Endodermal cell (in vitro differentiated cells): ENCODE data around the gene TTLL11. TPM values are rescaled to one million over a fixed set of nuclear protein-coding genes. Genes with fewer than 3 reads are reported as not detected.
A peak's percentile ranks its signal among the peaks of the same experiment; 100 is the strongest.
"Not testable (repeated sequence)": the region's sequence is repeated elsewhere in the genome, so short reads cannot be mapped to it uniquely, and the experiment has no call there.

Experiments used
- DNase-seq: peaks from one replicate; pipeline ENCODE4 v3.0.0-alpha.2; 2017
- H3K27ac ChIP-seq: 2 replicates; pipeline ENCODE4 v1.5.1; 2013; ENCODE audit warnings: mild to moderate bottlenecking, low read depth, low read length, moderate library complexity
- H3K27me3 ChIP-seq: 2 replicates; pipeline ENCODE4 v1.6.1; 2013; ENCODE audit warnings: mild to moderate bottlenecking, low read length, moderate library complexity; ENCODE audit not compliant: insufficient read depth, control insufficient read depth, poor library complexity, severe bottlenecking
- H3K36me3 ChIP-seq: 2 replicates; pipeline ENCODE4 v1.7.0; 2013; ENCODE audit warnings: mild to moderate bottlenecking, low read length, moderate library complexity; ENCODE audit not compliant: control insufficient read depth, insufficient read depth
- H3K4me1 ChIP-seq: one replicate; pipeline ENCODE4 v1.7.0; 2013; ENCODE audit warnings: low read length; ENCODE audit not compliant: control insufficient read depth, insufficient read depth
- H3K4me3 ChIP-seq: 2 replicates; pipeline ENCODE4 v1.5.1; 2013; ENCODE audit warnings: mild to moderate bottlenecking, low read length, moderate library complexity
- H3K9ac ChIP-seq: 2 replicates; pipeline ENCODE4 v1.6.1; 2013; ENCODE audit warnings: mild to moderate bottlenecking, low read length, moderate library complexity; ENCODE audit not compliant: poor library complexity, severe bottlenecking; ENCODE audit errors: extremely low read depth
- H3K9me3 ChIP-seq: 2 replicates; pipeline ENCODE4 v1.6.1; 2013; ENCODE audit warnings: mild to moderate bottlenecking, low read length, moderate library complexity; ENCODE audit not compliant: control insufficient read depth
- H3K27ac Mint-ChIP-seq: 2 replicates; pipeline ENCODE4 v1.8.0; 2020; ENCODE audit warnings: mixed read lengths
- H3K27me3 Mint-ChIP-seq: 2 replicates; pipeline ENCODE4 v1.8.0; 2021; ENCODE audit warnings: mild to moderate bottlenecking, mixed read lengths; ENCODE audit not compliant: insufficient read depth
- H3K36me3 Mint-ChIP-seq: 2 replicates; pipeline ENCODE4 v1.8.0; 2020; ENCODE audit warnings: low read depth, mixed read lengths
- H3K4me1 Mint-ChIP-seq: 2 replicates; pipeline ENCODE4 v1.8.0; 2020; ENCODE audit warnings: mixed read lengths
- H3K4me3 Mint-ChIP-seq: 2 replicates; pipeline ENCODE4 v1.8.0; 2020; ENCODE audit warnings: mild to moderate bottlenecking, moderate library complexity, mixed read lengths
- H3K9me3 Mint-ChIP-seq: 2 replicates; pipeline ENCODE4 v1.8.0; 2020; ENCODE audit warnings: mild to moderate bottlenecking, mixed read lengths
- WGBS, 2 experiments: methylation state at CpG; one replicate each; pipeline versions ENCODE4 v1.1.5 to v1.1.7; 2013; ENCODE audit warnings: missing lambda C conversion rate in 2 of 2, mixed read lengths in 1 of 2; ENCODE audit not compliant: insufficient coverage in 1 of 2, insufficient read length in 1 of 2; 5-methylcytosine and 5-hydroxymethylcytosine counted together
- total RNA-seq, 2 donors: library from RNA; stranded (reverse); fragmentation: NEBNext Ultra II Directional in 1 of 2; extraction: Animal tissue kit (Norgen Biotek cat#: 25700) in 1 of 2; gene quantifications; 2 replicates in 1 of 2; 3 replicates in 1 of 2; pipeline ENCODE4 v1.2.1, GENCODE V29; 2021
- TF ChIP-seq, protein P1 (sequence below): fragments of 200-600 bp; sonication (generic); conservative IDR thresholded peaks from 2 replicates; pipeline ENCODE4 v1.5.0; 2021; ENCODE audit warnings: antibody characterized with exemption, mild to moderate bottlenecking

TTLL11 gene
- total RNA-seq, 2 donors from 2014 or later: 0.68 TPM; not detected in 1

DNA sequence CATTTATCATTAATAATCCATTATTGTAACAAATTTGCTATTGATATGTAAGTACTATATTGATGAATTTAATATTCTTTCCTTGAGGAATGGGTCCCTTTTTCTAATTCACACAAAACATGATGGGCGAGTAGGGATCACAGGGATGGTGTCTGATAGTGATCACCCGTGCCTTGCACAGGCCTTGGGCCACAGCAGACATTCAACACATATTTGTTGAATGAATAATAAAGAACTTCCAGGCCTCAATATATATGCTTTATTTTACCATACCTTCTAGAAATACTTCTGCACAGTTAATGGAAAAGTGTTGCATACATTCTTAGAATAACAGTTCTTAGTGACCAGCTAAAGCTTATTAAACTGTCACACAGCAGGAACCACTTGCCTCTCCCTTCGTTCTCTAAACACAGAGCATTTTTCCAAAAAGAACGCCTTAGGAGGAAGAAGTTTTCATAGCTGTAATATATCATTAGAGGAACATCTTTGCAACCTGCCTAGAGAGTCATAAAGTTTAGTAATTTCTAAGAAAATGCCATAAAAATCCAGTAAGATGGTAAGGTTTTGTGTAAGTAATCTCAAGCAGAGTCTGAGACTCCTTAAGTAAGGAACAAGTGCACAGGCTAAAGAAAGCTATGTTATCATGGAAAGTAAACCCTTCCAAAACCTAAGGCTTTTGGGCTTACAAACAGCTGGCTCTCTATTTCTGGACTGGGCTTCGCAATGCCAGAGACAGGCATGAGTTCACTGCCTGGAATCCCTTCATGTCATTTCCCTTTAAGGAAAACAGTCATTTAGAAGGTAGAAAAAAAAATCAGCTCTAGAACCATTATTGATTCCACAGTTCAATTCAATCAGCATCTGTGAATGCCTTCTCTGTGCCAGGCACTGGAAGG is 17.7 kb downstream of the TTLL11 start:
- no peaks in the 10 kb centered on the region for H3K9me3 Mint-ChIP-seq
- Histone ChIP-seq H3K4me1 (no peaks in the 10 kb centered on the region), H3K27me3 (no peaks in the 10 kb centered on the region), H3K9me3 (peaks cover 7% of the 10 kb centered on the region), H3K9ac (no peak overlapping the region), H3K4me3 (no peak overlapping the region), H3K27ac (no peak overlapping the region), H3K36me3 (no peaks in the 10 kb centered on the region)
- 90% methylated on average over 5 of the region's 5 CpGs; no CpG with 5 or more reads in 1 of the 2 experiments for WGBS, 2 experiments
- DNase-seq: no peak
- H3K27me3 Mint-ChIP-seq: peaks cover 5% of the 10 kb centered on the region
- no peak overlapping the region for H3K27ac Mint-ChIP-seq
- H3K4me1 Mint-ChIP-seq: no peaks in the 10 kb centered on the region
- H3K4me3 Mint-ChIP-seq: no peak overlapping the region
- no peaks in the 10 kb centered on the region for H3K36me3 Mint-ChIP-seq
- TF ChIP-seq, protein P1, sequence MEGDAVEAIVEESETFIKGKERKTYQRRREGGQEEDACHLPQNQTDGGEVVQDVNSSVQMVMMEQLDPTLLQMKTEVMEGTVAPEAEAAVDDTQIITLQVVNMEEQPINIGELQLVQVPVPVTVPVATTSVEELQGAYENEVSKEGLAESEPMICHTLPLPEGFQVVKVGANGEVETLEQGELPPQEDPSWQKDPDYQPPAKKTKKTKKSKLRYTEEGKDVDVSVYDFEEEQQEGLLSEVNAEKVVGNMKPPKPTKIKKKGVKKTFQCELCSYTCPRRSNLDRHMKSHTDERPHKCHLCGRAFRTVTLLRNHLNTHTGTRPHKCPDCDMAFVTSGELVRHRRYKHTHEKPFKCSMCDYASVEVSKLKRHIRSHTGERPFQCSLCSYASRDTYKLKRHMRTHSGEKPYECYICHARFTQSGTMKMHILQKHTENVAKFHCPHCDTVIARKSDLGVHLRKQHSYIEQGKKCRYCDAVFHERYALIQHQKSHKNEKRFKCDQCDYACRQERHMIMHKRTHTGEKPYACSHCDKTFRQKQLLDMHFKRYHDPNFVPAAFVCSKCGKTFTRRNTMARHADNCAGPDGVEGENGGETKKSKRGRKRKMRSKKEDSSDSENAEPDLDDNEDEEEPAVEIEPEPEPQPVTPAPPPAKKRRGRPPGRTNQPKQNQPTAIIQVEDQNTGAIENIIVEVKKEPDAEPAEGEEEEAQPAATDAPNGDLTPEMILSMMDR: no peak

DNA sequence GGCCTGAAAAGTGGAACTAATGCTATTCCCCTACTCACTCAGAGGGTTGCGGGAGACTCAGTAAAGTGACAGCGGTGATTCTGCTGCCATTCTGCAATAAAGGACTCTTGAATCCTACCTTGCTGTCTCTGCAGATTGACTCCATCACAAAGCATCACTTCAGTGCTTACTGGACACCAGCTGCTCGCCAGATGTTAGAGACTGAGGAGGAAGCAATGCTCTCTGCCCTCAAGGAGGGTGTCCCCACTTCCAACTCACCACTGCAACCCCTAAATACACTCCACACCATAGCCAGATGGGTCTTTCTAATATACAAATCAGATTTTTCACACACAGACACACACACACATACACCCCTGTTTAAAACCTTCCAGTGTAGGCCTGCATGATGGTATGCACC is 21.4 kb downstream of the TTLL11 start:
- Histone ChIP-seq H3K9me3 (no peaks in the 10 kb centered on the region), H3K4me1 (no peaks in the 10 kb centered on the region), H3K36me3 (no peaks in the 10 kb centered on the region), H3K27ac (no peak overlapping the region), H3K9ac (no peak overlapping the region), H3K27me3 (no peaks in the 10 kb centered on the region), H3K4me3 (no peak overlapping the region)
- peaks cover 5% of the 10 kb centered on the region for H3K27me3 Mint-ChIP-seq
- no peaks in the 10 kb centered on the region for H3K36me3 Mint-ChIP-seq
- TF ChIP-seq, protein P1: no peak
- no peak for DNase-seq
- no peak overlapping the region for H3K27ac Mint-ChIP-seq
- WGBS, 2 experiments: 86 to 90% methylated on average over 2 to 3 of the region's 3 CpGs
- no peak overlapping the region for H3K4me3 Mint-ChIP-seq
- H3K4me1 Mint-ChIP-seq: no peaks in the 10 kb centered on the region
- no peaks in the 10 kb centered on the region for H3K9me3 Mint-ChIP-seq

DNA sequence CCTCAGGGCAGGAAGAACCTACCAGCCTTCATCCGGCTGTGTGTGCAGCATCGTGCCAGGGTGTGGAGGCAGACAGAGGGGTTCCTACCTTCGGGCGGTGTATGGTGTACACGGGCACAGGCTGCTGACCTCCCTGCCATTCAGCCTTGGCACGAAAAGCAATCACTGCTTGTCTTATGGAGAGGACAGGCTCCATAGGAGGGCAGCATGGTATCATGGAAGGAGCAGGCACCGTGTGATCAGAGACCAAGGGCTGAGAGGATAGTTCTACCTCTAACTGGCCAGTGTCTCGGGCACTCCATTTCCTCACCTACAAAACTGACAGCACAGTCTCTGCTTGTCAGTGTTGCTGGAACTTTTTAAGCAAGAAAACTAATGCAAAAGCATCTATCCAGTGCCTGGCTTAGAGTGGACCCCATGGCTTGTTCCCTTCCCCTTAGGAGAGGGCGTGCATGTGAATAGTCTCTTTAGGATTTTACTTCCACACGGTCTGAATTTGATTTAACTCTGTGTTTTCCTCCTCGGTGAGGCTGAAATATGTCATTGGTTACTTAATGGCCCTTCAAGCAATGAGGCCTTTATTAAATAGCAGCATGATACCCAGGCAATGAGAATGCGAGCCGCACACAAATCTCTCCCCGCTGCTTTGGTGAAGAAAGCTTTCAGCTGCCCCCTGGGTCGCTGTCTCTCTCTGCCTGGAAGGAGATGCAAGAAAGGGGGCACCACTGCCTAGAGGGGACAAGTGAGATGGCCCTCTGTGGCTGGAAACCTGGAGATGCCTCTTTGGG is 22.2 kb downstream of the TTLL11 start:
- no peak overlapping the region for H3K27ac Mint-ChIP-seq
- no peaks in the 10 kb centered on the region for H3K36me3 Mint-ChIP-seq
- no peaks in the 10 kb centered on the region for H3K9me3 Mint-ChIP-seq
- Histone ChIP-seq H3K4me1 (no peaks in the 10 kb centered on the region), H3K9ac (no peak overlapping the region), H3K9me3 (no peaks in the 10 kb centered on the region), H3K4me3 (no peak overlapping the region), H3K36me3 (no peaks in the 10 kb centered on the region), H3K27ac (peak overlapping the region; percentile 44), H3K27me3 (no peaks in the 10 kb centered on the region)
- H3K4me1 Mint-ChIP-seq: no peaks in the 10 kb centered on the region
- no peak for DNase-seq
- H3K4me3 Mint-ChIP-seq: no peak overlapping the region
- TF ChIP-seq, protein P1: no peak
- peaks cover 3% of the 10 kb centered on the region for H3K27me3 Mint-ChIP-seq
- 82 to 86% methylated on average over 15 of the region's 15 CpGs for WGBS, 2 experiments

DNA sequence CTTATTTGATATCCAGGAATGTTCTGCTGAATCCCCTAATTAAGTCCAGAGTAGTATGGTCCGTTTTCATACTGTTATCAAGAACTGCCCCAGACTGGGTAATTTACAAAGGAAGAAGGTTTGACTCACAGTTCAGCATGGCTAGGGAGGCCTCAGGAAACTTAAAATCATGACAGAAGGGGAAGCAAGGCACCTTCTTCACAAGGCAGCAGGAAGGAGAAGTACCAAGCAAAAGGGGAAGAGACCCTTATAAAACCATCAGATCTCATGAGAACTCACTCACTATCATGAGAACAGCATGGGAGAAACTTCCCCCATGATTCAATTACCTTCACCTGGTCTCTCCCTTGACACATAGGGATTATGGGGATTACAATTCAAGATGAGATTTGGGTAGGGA is 26.4 kb downstream of the TTLL11 start:
- H3K36me3 Mint-ChIP-seq, H3K9ac ChIP-seq, H3K4me1 ChIP-seq, H3K27ac Mint-ChIP-seq, H3K9me3 ChIP-seq, H3K27ac ChIP-seq, H3K4me3 ChIP-seq, H3K36me3 ChIP-seq, DNase-seq, H3K4me1 Mint-ChIP-seq, H3K9me3 Mint-ChIP-seq, H3K27me3 Mint-ChIP-seq, H3K4me3 Mint-ChIP-seq, H3K27me3 ChIP-seq: not testable (repeated sequence)
- 63 to 87% methylated on average over 1 of the region's 1 CpG for WGBS, 2 experiments
